Kidney (tissue), 14 donors: ENCODE data around the gene FZR1. TPM values are rescaled to one million over a fixed set of nuclear protein-coding genes. Genes with fewer than 3 reads are reported as not detected.
A peak's percentile ranks its signal among the peaks of the same experiment; 100 is the strongest.

ENCODE experiments used
- DNase-seq, 5 donors: peaks; one replicate each; pipeline ENCODE4 v3.0.0-alpha.2; 2013 to 2020
- FAIRE-seq: peaks from 2 replicates; lab custom pipeline; 2012; peaks lifted over from hg19 to GRCh38; lab: Jason Lieb, UNC
- H3K27ac ChIP-seq, 2 donors: one replicate each; pipeline ENCODE4 v1.7.0; 2013; ENCODE audit warnings: low read depth in 2 of 2, low read length in 2 of 2, inconsistent platforms in 1 of 2
- H3K27me3 ChIP-seq: one replicate; pipeline ENCODE4 v1.7.1; 2013; ENCODE audit warnings: low read length, inconsistent platforms; ENCODE audit not compliant: control insufficient read depth, insufficient read depth
- H3K36me3 ChIP-seq, 3 donors: one replicate each; pipeline versions ENCODE4 v1.7.0 to v1.7.1; 2013; ENCODE audit warnings: low read length in 3 of 3, control low read depth in 1 of 3, inconsistent platforms in 1 of 3; ENCODE audit not compliant: insufficient read depth in 3 of 3, control insufficient read depth in 2 of 3
- H3K4me1 ChIP-seq, 3 donors: one replicate each; pipeline versions ENCODE4 v1.7.0 to v1.7.1; 2013; ENCODE audit warnings: low read length in 3 of 3, inconsistent platforms in 1 of 3, low read depth in 1 of 3; ENCODE audit not compliant: control insufficient read depth in 2 of 3, insufficient read depth in 2 of 3
- H3K4me3 ChIP-seq, 3 donors: one replicate each; pipeline versions ENCODE4 v1.7.0 to v1.8.1; 2013; ENCODE audit warnings: low read length in 3 of 3, control low read depth in 1 of 3, inconsistent platforms in 1 of 3
- H3K9ac ChIP-seq, 3 donors: one replicate each; pipeline versions ENCODE4 v1.7.0 to v1.7.1; 2013; ENCODE audit warnings: low read length in 3 of 3, control low read depth in 1 of 3, inconsistent platforms in 1 of 3
- H3K9me3 ChIP-seq, 3 donors: one replicate each; pipeline versions ENCODE4 v1.7.0 to v1.7.1; 2013; ENCODE audit warnings: low read length in 3 of 3, control low read depth in 1 of 3, inconsistent platforms in 1 of 3; ENCODE audit not compliant: control insufficient read depth in 2 of 3, insufficient read depth in 1 of 3
- intact Hi-C: fragments of 100-400 bp; cut with DNase I; formaldehyde crosslinking; loops from one replicate; pipeline ENCODE4 v1.11.1; 2022
- polyA plus RNA-seq: library from polyadenylated mRNA; stranded (reverse); fragments of 350-450 nt; fragmentation: Illumina TruSeq; extraction: RNeasy Lipid Tissue Mini Kit (QIAGEN cat#74804); gene quantifications from one replicate; pipeline ENCODE4 v1.2.3, GENCODE V29; 2014; ENCODE audit warnings: low read depth, low replicate concordance; ENCODE audit not compliant: insufficient read depth
- total RNA-seq: library from RNA; stranded (reverse); fragmentation: NEBNext Ultra II Directional; extraction: Animal tissue kit (Norgen Biotek cat#: 25700); gene quantifications from one replicate; pipeline ENCODE4 v1.2.1, GENCODE V29; 2021
- TF ChIP-seq, protein P1 (sequence below): IDR thresholded peaks from 3 replicates; pipeline ENCODE4 v1.5.1; 2012; ENCODE audit warnings: mild to moderate bottlenecking, moderate library complexity, borderline replicate concordance; ENCODE audit not compliant: insufficient read depth; ENCODE audit errors: extremely low read depth
- donor health status: control.
- donor health status: control.
- donor health status: control.
- donor health status: control.
- donor health status: control.
- donor health status: DM: yes; HTN: yes; CAD: no.
- donor health status: Normal renal cell carcinoma (clear cell type).

Gene FZR1
- total and polyA plus RNA-seq, 2 donors from 2014 or later = 28.4 to 48.0 TPM

DNA sequence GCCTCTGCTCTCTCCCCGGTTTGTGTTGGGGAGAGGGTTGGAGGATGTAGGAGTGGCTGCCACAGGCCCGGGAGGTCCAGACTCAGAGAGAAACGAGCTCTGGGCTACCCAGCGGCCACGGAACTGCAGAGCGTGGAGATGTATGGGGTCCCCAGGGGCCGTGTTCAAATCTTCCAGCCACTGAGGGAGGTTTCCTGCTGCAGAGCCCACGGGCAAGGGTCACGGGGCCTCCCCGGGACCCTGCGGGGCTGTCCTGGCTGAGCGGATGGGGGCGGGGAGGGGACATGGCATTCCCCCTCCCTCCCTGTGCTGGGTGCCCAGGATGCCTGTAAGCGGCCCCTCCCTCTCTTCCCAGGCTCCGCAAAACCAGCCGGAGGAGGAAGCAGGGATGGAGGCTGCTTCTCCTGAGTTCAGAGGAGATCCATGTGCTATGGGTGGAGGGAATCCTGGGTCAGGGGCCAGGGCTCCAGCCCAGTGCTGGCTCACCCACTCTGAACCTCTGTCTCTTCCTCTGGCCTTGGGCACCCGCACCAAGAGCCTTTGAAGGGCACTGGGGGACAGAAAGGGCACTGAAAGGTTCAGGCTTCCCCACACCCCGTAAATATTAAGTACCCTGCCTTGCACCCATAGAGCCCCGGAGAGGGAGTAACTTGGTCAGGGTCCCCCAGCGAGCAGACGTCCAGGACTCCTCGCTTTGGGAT is 48.4 kb upstream of the FZR1 start:
- intact Hi-C loops = no loop called here
- peaks cover 2 to 26% (median 12%) of the 10 kb centered on the region in 3 donors for H3K36me3 ChIP-seq
- H3K27ac ChIP-seq = peak overlapping the region; percentile 94 to 98
- TF ChIP-seq, protein P1, sequence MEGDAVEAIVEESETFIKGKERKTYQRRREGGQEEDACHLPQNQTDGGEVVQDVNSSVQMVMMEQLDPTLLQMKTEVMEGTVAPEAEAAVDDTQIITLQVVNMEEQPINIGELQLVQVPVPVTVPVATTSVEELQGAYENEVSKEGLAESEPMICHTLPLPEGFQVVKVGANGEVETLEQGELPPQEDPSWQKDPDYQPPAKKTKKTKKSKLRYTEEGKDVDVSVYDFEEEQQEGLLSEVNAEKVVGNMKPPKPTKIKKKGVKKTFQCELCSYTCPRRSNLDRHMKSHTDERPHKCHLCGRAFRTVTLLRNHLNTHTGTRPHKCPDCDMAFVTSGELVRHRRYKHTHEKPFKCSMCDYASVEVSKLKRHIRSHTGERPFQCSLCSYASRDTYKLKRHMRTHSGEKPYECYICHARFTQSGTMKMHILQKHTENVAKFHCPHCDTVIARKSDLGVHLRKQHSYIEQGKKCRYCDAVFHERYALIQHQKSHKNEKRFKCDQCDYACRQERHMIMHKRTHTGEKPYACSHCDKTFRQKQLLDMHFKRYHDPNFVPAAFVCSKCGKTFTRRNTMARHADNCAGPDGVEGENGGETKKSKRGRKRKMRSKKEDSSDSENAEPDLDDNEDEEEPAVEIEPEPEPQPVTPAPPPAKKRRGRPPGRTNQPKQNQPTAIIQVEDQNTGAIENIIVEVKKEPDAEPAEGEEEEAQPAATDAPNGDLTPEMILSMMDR = no peak
- H3K4me1 ChIP-seq = peaks cover 0 to 33% (median 18%) of the 10 kb centered on the region in 3 donors
- H3K4me3 ChIP-seq = no peak overlapping the region
- H3K9me3 ChIP-seq = no peaks in the 10 kb centered on the region
- no peaks in the 10 kb centered on the region for H3K27me3 ChIP-seq
- peak overlapping the region in 1 of 3 donors; percentile 61 for H3K9ac ChIP-seq
- DNase-seq = peak in 1 of 5 donors; percentile 64
- no peak for FAIRE-seq

DNA sequence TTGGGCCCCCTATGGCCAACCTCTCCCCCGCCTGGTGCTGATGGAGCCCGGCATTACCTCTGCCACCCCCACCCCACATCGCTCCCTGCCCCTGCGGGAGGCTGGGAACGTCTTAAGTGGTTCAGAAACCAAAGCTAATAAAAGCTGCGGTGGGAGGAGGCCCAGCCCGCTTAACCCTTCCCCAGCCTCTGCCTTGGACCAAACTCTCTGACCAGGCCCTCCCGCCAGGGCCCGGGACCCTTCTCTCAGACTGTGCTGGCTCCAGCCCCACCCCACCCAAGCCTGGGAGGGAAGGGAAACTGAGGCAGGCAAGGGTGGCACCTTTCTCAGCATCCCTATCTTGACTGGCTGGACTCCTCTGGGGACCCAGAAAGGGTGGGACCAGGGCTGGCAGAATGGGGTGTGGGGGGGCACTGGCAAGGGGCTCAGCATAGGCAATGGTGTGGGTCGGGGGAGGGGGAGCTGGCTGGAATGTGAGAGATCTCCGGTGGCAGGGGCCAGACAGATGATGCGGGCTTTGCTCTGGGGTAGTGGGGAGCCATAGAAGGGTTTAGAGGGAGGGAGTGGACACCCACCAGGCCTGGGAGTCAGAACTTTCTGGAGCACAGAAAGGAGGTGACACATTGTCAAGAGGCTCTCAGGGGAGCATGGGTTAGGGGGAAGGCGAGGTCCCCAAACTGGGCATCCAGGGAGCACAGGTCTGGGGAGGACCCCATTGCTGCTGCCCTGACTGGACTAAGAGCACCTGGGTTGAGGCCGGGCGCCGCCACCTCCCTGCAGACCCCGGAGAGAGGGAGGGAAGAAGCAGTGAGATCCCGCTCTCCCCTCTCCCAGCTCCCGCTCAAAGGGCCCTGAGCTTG is 47.7 kb upstream of the FZR1 start:
- TF ChIP-seq, protein P1 = no peak
- peaks cover 2 to 20% (median 7%) of the 10 kb centered on the region in 3 donors for H3K36me3 ChIP-seq
- no peak for FAIRE-seq
- intact Hi-C loops = no loop called here
- DNase-seq = peak in 2 of 5 donors; percentile 67 to 80
- no peaks in the 10 kb centered on the region for H3K27me3 ChIP-seq
- H3K27ac ChIP-seq = peak overlapping the region; percentile 94 to 98
- H3K4me3 ChIP-seq = no peak overlapping the region
- H3K9ac ChIP-seq = peak overlapping the region in 1 of 3 donors; percentile 61
- peaks cover 0 to 33% (median 18%) of the 10 kb centered on the region in 3 donors for H3K4me1 ChIP-seq
- no peaks in the 10 kb centered on the region for H3K9me3 ChIP-seq

DNA sequence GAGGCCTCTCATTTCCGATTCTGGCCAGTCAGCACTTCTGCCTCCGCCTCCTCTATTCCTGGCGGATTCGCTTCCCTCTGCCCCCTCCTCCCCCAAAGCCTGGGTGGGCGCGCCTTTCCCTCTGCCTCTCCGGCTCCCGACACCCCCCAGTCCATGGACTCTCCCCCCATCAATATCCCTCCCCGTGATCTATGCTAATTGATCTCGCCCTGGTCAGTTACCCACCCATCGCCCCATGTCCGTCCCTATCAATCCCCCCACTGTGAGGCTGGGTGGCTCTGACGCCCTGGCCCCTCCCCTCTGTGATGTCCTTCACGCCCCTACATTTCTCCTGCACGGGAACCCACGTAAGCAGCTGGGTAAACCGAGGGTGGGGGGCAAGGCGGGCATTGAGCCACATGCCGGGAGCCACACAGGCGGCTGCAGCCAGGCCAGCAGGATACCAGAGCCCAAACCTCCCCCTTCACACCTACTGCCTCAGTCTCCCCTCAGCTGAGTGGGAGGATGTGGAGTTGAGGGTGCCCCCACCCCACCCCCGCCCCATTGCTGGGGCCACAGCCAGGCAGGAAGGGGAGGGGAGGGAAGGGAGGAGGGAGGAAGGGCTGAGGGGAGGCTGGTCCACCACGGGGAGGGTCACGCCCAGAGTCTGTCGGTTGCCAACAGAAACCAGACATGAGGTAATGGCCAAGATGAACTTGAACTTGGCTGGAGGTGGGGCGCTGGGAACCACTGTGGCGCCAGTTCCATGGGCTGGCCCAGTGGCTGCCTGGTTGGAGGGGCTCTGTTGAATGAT is 46.8 kb upstream of the FZR1 start:
- FAIRE-seq = no peak
- DNase-seq = peak; percentile 87 to 96 (median 91)
- Histone ChIP-seq H3K4me3 (no peak overlapping the region), H3K4me1 (peaks cover 0 to 33% (median 18%) of the 10 kb centered on the region in 3 donors), H3K9me3 (no peaks in the 10 kb centered on the region), H3K36me3 (peaks cover 2 to 13% (median 7%) of the 10 kb centered on the region in 3 donors), H3K27ac (peak overlapping the region; percentile 94 to 98), H3K27me3 (no peaks in the 10 kb centered on the region), H3K9ac (peak overlapping the region in 1 of 3 donors; percentile 61)
- TF ChIP-seq, protein P1 = no peak
- intact Hi-C loops = no loop called here
